ENCODE data around the gene ANO6. TPM values are rescaled to one million over a fixed set of nuclear protein-coding genes. Genes with fewer than 3 reads are reported as not detected.

Gene ANO6
- total and polyA plus RNA-seq, 4 donors: 18.6 to 52.3 (median 29.1) TPM

DNA sequence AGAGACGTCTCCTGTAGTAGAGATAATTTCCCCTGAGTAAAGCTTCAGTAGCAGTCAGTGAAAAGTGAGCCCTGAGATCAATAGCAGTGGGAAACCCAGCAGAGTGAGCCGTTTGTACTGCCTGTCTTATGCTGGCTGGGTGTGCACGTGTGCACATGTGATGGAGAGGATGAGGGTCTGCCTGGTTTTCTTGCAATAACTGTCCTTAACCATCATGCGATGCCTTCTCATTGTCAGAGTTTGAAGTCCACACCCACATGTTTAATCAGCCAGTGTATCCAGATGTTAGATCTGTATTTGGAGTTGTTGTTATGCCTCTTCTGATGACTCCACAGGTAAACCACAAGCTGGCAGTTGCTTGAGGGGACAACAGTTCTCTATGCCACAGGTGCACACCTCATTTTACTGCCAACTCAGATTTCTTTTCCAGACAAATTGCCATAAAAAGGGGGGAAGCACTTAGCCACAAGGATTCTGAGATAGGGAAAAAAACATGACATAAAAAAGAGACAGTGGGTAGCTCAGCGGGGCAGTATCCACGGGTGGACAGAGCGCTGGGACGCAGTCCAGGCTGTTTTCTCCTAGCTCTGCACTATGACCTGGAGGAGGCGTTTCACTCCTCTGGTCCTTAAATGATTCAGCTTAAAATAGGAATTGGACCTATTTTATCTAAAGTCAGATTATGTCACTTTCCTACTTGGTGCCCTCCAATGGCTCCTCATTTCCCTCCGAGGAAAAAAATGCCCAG is 192.3 kb downstream of the ANO6 start:
- peak overlapping the region; percentile 72 to 91 for H3K27ac ChIP-seq (ENCODE audit: low read depth in 1 of 2, low read length in 2 of 2)
- no peaks in the 10 kb centered on the region for H3K9me3 ChIP-seq (ENCODE audit: control insufficient read depth in 4 of 4, low read length in 3 of 4)
- H3K4me3 ChIP-seq (ENCODE audit: low read depth in 1 of 3, low read length in 3 of 3): no peak overlapping the region
- H3K27me3 ChIP-seq (ENCODE audit: control insufficient read depth in 4 of 4, insufficient read depth in 4 of 4, low read length in 3 of 4): no peaks in the 10 kb centered on the region
- no peak for TF ChIP-seq YY1 (IDR thresholded peaks at IDR 0.05)
- TF ChIP-seq RXRA (IDR thresholded peaks at IDR 0.05): peak; percentile 20 to 24
- TF ChIP-seq TAF1 (conservative IDR thresholded peaks at IDR 0.05): no peak
- TF ChIP-seq RAD21 (IDR thresholded peaks at IDR 0.05): peak; percentile 16 to 24
- peak; percentile 37 to 55 for TF ChIP-seq HNF4A (conservative IDR thresholded peaks at IDR 0.05)
- TF ChIP-seq, protein P1, sequence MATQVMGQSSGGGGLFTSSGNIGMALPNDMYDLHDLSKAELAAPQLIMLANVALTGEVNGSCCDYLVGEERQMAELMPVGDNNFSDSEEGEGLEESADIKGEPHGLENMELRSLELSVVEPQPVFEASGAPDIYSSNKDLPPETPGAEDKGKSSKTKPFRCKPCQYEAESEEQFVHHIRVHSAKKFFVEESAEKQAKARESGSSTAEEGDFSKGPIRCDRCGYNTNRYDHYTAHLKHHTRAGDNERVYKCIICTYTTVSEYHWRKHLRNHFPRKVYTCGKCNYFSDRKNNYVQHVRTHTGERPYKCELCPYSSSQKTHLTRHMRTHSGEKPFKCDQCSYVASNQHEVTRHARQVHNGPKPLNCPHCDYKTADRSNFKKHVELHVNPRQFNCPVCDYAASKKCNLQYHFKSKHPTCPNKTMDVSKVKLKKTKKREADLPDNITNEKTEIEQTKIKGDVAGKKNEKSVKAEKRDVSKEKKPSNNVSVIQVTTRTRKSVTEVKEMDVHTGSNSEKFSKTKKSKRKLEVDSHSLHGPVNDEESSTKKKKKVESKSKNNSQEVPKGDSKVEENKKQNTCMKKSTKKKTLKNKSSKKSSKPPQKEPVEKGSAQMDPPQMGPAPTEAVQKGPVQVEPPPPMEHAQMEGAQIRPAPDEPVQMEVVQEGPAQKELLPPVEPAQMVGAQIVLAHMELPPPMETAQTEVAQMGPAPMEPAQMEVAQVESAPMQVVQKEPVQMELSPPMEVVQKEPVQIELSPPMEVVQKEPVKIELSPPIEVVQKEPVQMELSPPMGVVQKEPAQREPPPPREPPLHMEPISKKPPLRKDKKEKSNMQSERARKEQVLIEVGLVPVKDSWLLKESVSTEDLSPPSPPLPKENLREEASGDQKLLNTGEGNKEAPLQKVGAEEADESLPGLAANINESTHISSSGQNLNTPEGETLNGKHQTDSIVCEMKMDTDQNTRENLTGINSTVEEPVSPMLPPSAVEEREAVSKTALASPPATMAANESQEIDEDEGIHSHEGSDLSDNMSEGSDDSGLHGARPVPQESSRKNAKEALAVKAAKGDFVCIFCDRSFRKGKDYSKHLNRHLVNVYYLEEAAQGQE (IDR thresholded peaks at IDR 0.05): no peak
- TF ChIP-seq FOXA2 (IDR thresholded peaks at IDR 0.05): no peak
- TF ChIP-seq, protein P2, sequence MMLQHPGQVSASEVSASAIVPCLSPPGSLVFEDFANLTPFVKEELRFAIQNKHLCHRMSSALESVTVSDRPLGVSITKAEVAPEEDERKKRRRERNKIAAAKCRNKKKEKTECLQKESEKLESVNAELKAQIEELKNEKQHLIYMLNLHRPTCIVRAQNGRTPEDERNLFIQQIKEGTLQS (IDR thresholded peaks at IDR 0.05): no peak
- TF ChIP-seq, protein P3, sequence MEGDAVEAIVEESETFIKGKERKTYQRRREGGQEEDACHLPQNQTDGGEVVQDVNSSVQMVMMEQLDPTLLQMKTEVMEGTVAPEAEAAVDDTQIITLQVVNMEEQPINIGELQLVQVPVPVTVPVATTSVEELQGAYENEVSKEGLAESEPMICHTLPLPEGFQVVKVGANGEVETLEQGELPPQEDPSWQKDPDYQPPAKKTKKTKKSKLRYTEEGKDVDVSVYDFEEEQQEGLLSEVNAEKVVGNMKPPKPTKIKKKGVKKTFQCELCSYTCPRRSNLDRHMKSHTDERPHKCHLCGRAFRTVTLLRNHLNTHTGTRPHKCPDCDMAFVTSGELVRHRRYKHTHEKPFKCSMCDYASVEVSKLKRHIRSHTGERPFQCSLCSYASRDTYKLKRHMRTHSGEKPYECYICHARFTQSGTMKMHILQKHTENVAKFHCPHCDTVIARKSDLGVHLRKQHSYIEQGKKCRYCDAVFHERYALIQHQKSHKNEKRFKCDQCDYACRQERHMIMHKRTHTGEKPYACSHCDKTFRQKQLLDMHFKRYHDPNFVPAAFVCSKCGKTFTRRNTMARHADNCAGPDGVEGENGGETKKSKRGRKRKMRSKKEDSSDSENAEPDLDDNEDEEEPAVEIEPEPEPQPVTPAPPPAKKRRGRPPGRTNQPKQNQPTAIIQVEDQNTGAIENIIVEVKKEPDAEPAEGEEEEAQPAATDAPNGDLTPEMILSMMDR (IDR thresholded peaks at IDR 0.05; ENCODE audit: low read depth, low read length, missing input control): no peak
- TF ChIP-seq, protein P4, sequence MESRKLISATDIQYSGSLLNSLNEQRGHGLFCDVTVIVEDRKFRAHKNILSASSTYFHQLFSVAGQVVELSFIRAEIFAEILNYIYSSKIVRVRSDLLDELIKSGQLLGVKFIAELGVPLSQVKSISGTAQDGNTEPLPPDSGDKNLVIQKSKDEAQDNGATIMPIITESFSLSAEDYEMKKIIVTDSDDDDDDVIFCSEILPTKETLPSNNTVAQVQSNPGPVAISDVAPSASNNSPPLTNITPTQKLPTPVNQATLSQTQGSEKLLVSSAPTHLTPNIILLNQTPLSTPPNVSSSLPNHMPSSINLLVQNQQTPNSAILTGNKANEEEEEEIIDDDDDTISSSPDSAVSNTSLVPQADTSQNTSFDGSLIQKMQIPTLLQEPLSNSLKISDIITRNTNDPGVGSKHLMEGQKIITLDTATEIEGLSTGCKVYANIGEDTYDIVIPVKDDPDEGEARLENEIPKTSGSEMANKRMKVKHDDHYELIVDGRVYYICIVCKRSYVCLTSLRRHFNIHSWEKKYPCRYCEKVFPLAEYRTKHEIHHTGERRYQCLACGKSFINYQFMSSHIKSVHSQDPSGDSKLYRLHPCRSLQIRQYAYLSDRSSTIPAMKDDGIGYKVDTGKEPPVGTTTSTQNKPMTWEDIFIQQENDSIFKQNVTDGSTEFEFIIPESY (IDR thresholded peaks at IDR 0.05): no peak
- TF ChIP-seq SP1 (IDR thresholded peaks at IDR 0.05): peak; percentile 22
- peak in 1 of 2 donors; percentile 6 for TF ChIP-seq JUND (IDR thresholded peaks at IDR 0.05)
- peaks cover 1 to 28% (median 22%) of the 10 kb centered on the region in 4 donors for H3K36me3 ChIP-seq (ENCODE audit: control insufficient read depth in 4 of 4, insufficient read depth in 3 of 4, low read depth in 1 of 4, low read length in 3 of 4)
- 34% methylated on average over 10 of the region's 10 CpGs for WGBS
- DNase-seq (ENCODE audit: low spot score): no peak
- H3K4me1 ChIP-seq (ENCODE audit: control insufficient read depth in 4 of 4, insufficient read depth in 4 of 4, low read length in 3 of 4): peaks cover 7 to 29% (median 24%) of the 10 kb centered on the region in 4 donors
- peak overlapping the region in 1 of 2 donors; percentile 9 for H3K9ac ChIP-seq (ENCODE audit: low read depth in 1 of 2, low read length in 2 of 2)

DNA sequence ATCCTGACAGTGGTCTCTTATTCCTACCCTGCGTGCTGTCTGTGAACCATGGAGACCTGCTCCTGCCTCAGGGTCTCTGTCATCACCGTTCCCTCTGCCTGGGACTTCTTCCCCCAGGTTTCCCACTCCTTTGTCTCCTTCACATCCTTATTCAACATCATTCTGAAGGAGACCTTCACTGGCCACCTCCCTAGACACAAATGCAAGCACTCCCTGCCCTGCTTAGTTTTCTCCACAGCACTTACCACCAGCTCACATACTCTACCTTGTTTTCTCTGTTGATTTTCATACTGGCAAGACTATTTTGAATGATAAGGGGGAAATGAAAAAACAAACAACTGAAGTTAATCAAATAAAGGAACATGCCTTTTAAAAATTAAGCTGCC is 192.8 kb downstream of the ANO6 start:
- Histone ChIP-seq H3K9me3 (ENCODE audit: control insufficient read depth in 4 of 4, low read length in 3 of 4) (no peaks in the 10 kb centered on the region), H3K27me3 (ENCODE audit: control insufficient read depth in 4 of 4, insufficient read depth in 4 of 4, low read length in 3 of 4) (no peaks in the 10 kb centered on the region), H3K36me3 (ENCODE audit: control insufficient read depth in 4 of 4, insufficient read depth in 3 of 4, low read depth in 1 of 4, low read length in 3 of 4) (peaks cover 1 to 24% (median 17%) of the 10 kb centered on the region in 4 donors), H3K4me3 (ENCODE audit: low read depth in 1 of 3, low read length in 3 of 3) (no peak overlapping the region), H3K4me1 (ENCODE audit: control insufficient read depth in 4 of 4, insufficient read depth in 4 of 4, low read length in 3 of 4) (peaks cover 7 to 29% (median 24%) of the 10 kb centered on the region in 4 donors), H3K27ac (ENCODE audit: low read depth in 1 of 2, low read length in 2 of 2) (peak overlapping the region; percentile 4 to 91), H3K9ac (ENCODE audit: low read depth in 1 of 2, low read length in 2 of 2) (peak overlapping the region in 1 of 2 donors; percentile 9)
- 93% methylated on average over 2 of the region's 2 CpGs for WGBS
- no peak for DNase-seq (ENCODE audit: low spot score)
- TF ChIP-seq FOXA1 (IDR thresholded peaks at IDR 0.05): no peak
- TF ChIP-seq, protein P3 (IDR thresholded peaks at IDR 0.05; ENCODE audit: low read depth, low read length, missing input control): no peak
- no peak for TF ChIP-seq RAD21 (IDR thresholded peaks at IDR 0.05)
- TF ChIP-seq FOXA2 (IDR thresholded peaks at IDR 0.05): no peak
- TF ChIP-seq JUND (IDR thresholded peaks at IDR 0.05): no peak
- TF ChIP-seq RXRA (IDR thresholded peaks at IDR 0.05): no peak
- TF ChIP-seq YY1 (IDR thresholded peaks at IDR 0.05): no peak
- TF ChIP-seq HNF4A (conservative IDR thresholded peaks at IDR 0.05): no peak
- no peak for TF ChIP-seq HNF4G (IDR thresholded peaks at IDR 0.05)
- TF ChIP-seq, protein P2 (IDR thresholded peaks at IDR 0.05): no peak
- no peak for TF ChIP-seq EGR1 (IDR thresholded peaks at IDR 0.05; ENCODE audit: low read depth in 2 of 2)
- TF ChIP-seq GABPA (IDR thresholded peaks at IDR 0.05 in 1 of 2, conservative IDR thresholded peaks at IDR 0.05 in 1 of 2): no peak
- TF ChIP-seq NR2F2 (IDR thresholded peaks at IDR 0.05): no peak
- no peak for TF ChIP-seq TAF1 (conservative IDR thresholded peaks at IDR 0.05)

All from liver (tissue), 9 donors.